MM.1S (cell line): ENCODE results near the gene HAUS7.
A peak's percentile ranks its signal among the peaks of the same experiment; 100 is the strongest.

Experiments used
- DNase-seq: peaks from one replicate; pipeline ENCODE4 v3.0.0-alpha.2; 2015
- H2AFZ ChIP-seq: fragments of 300-600 bp; sonication (generic); 2 replicates; pipeline ENCODE4 v1.6.0; 2016; ENCODE audit warnings: antibody characterized with exemption, low read length
- H3F3A ChIP-seq: fragments of 300-600 bp; sonication (generic); 2 replicates; pipeline ENCODE4 v1.6.1; 2016; ENCODE audit warnings: mild to moderate bottlenecking, antibody characterized with exemption, low read length, moderate library complexity, mixed read lengths; ENCODE audit not compliant: insufficient read depth
- H3K27ac ChIP-seq: fragments of 300-600 bp; sonication (generic); 2 replicates; pipeline ENCODE4 v1.5.1; 2016; ENCODE audit warnings: mild to moderate bottlenecking, low read length
- H3K27me3 ChIP-seq: fragments of 300-600 bp; sonication (generic); replicated peaks from 2 replicates; pipeline ENCODE4 v1.6.0; 2016; ENCODE audit warnings: low read length; ENCODE audit not compliant: insufficient read depth
- H3K36me3 ChIP-seq: fragments of 300-600 bp; sonication (generic); replicated peaks from 2 replicates; pipeline ENCODE4 v1.6.1; 2016; ENCODE audit warnings: mild to moderate bottlenecking, low read length, mixed read lengths; ENCODE audit not compliant: insufficient read depth
- H3K4me1 ChIP-seq: fragments of 300-600 bp; sonication (generic); 2 replicates; pipeline ENCODE4 v1.6.1; 2016; ENCODE audit warnings: low read length, mixed read lengths
- H3K4me2 ChIP-seq: fragments of 300-600 bp; sonication (generic); 2 replicates; pipeline ENCODE4 v1.6.0; 2016; ENCODE audit warnings: low read depth, low read length
- H3K4me3 ChIP-seq: fragments of 300-600 bp; sonication (generic); 2 replicates; pipeline ENCODE4 v1.5.1; 2016; ENCODE audit warnings: low read length, mixed read lengths
- H3K79me2 ChIP-seq: fragments of 300-600 bp; sonication (generic); 2 replicates; pipeline ENCODE4 v1.6.1; 2016; ENCODE audit warnings: mixed run types, low read length, mixed read lengths
- H3K9ac ChIP-seq: fragments of 300-600 bp; sonication (generic); 2 replicates; pipeline ENCODE4 v1.6.1; 2016; ENCODE audit warnings: low read length, mixed read lengths
- H3K9me2 ChIP-seq: fragments of 300-600 bp; sonication (generic); replicated peaks from 2 replicates; pipeline ENCODE4 v1.6.1; 2016; ENCODE audit warnings: mild to moderate bottlenecking, low read length, mixed read lengths; ENCODE audit not compliant: insufficient read depth
- H3K9me3 ChIP-seq: fragments of 300-600 bp; sonication (generic); replicated peaks from 2 replicates; pipeline ENCODE4 v1.6.1; 2016; ENCODE audit warnings: mild to moderate bottlenecking, low read length, mixed read lengths; ENCODE audit not compliant: insufficient read depth
- H4K20me1 ChIP-seq: fragments of 300-600 bp; sonication (generic); 2 replicates; pipeline ENCODE4 v1.6.1; 2016; ENCODE audit warnings: mild to moderate bottlenecking, low read length, moderate library complexity, mixed read lengths; ENCODE audit not compliant: insufficient read depth
- CTCF ChIP-seq: fragments of 300-600 bp; sonication (generic); IDR thresholded peaks from 2 replicates; pipeline ENCODE4 v1.5.1; 2016; ENCODE audit warnings: antibody characterized with exemption, low read length, mixed read lengths
- EZH2 ChIP-seq: fragments of 300-600 bp; sonication (generic); optimal IDR thresholded peaks from 2 replicates; pipeline ENCODE3; 2017; ENCODE audit warnings: low read depth, mild to moderate bottlenecking, antibody characterized with exemption, low read length, mixed read lengths
- EZH2phosphoT487 ChIP-seq: fragments of 300-600 bp; sonication (generic); IDR thresholded peaks from 2 replicates; pipeline ENCODE4 v1.6.1; 2018; ENCODE audit warnings: antibody characterized with exemption, low read length

The HAUS7 gene

GRCh38 chrX:153440556-153441135 is 29.7 kb downstream of the HAUS7 start:
- no peak overlapping the region for H3K9ac ChIP-seq
- H3K4me1 ChIP-seq, result no peaks in the 10 kb centered on the region

GRCh38 chrX:153439977-153440376 is 30.4 kb downstream of the HAUS7 start:
- H3K36me3 ChIP-seq, result no peaks in the 10 kb centered on the region
- no peak overlapping the region for H2AFZ ChIP-seq
- H3K4me2 ChIP-seq, result no peak overlapping the region
- no peaks in the 10 kb centered on the region for H3F3A ChIP-seq
- no peaks in the 10 kb centered on the region for H3K9me2 ChIP-seq
- no peaks in the 10 kb centered on the region for H3K79me2 ChIP-seq
- H3K9ac ChIP-seq, result no peak overlapping the region
- no peak for DNase-seq
- H3K9me3 ChIP-seq, result no peaks in the 10 kb centered on the region
- no peak overlapping the region for H3K27ac ChIP-seq
- TF ChIP-seq EZH2 (no peak), EZH2phosphoT487 (no peak)
- no peaks in the 10 kb centered on the region for H4K20me1 ChIP-seq
- H3K27me3 ChIP-seq, result no peaks in the 10 kb centered on the region
- H3K4me3 ChIP-seq, result no peak overlapping the region
- no peaks in the 10 kb centered on the region for H3K4me1 ChIP-seq

More at GRCh38 chrX:153440556-153441135, 29.7 kb downstream of the HAUS7 start:
- Histone ChIP-seq H3K4me2 (no peak overlapping the region), H3K36me3 (no peaks in the 10 kb centered on the region), H3F3A (no peaks in the 10 kb centered on the region), H3K9me3 (no peaks in the 10 kb centered on the region), H3K9me2 (no peaks in the 10 kb centered on the region), H3K27me3 (no peaks in the 10 kb centered on the region), H2AFZ (no peak overlapping the region), H4K20me1 (no peaks in the 10 kb centered on the region), H3K79me2 (no peaks in the 10 kb centered on the region), H3K4me3 (no peak overlapping the region), H3K27ac (no peak overlapping the region)
- TF ChIP-seq EZH2phosphoT487, result no peak
- TF ChIP-seq CTCF, result no peak
- TF ChIP-seq EZH2, result no peak
- no peak for DNase-seq

- Histone ChIP-seq H3K4me3 (no peak overlapping the region), H3K9ac (no peak overlapping the region), H3K27ac (no peak overlapping the region), H3K36me3 (no peaks in the 10 kb centered on the region), H3K9me3 (no peaks in the 10 kb centered on the region), H3F3A (no peaks in the 10 kb centered on the region), H4K20me1 (no peaks in the 10 kb centered on the region), H3K27me3 (no peaks in the 10 kb centered on the region), H3K79me2 (no peaks in the 10 kb centered on the region), H3K4me2 (no peak overlapping the region), H3K4me1 (no peaks in the 10 kb centered on the region), H3K9me2 (no peaks in the 10 kb centered on the region), H2AFZ (no peak overlapping the region)
- TF ChIP-seq EZH2, result no peak
- peak; percentile 26 for TF ChIP-seq CTCF
- TF ChIP-seq EZH2phosphoT487, result no peak
- no peak for DNase-seq
These were observed 31.8 kb downstream of the HAUS7 start for GRCh38 chrX:153438532-153438931.

GRCh38 chrX:153435845-153436244 is 34.5 kb downstream of the HAUS7 start:
- H3K4me3 ChIP-seq, result no peak overlapping the region
- no peaks in the 10 kb centered on the region for H3K9me2 ChIP-seq
- no peak for TF ChIP-seq CTCF
- no peak overlapping the region for H3K4me2 ChIP-seq
- H3K27me3 ChIP-seq, result no peaks in the 10 kb centered on the region
- no peaks in the 10 kb centered on the region for H3K9me3 ChIP-seq
- H2AFZ ChIP-seq, result no peak overlapping the region
- H3K4me1 ChIP-seq, result no peaks in the 10 kb centered on the region
- no peaks in the 10 kb centered on the region for H3F3A ChIP-seq
- no peaks in the 10 kb centered on the region for H3K79me2 ChIP-seq
- H3K36me3 ChIP-seq, result no peaks in the 10 kb centered on the region
- no peak overlapping the region for H3K9ac ChIP-seq
- no peak overlapping the region for H3K27ac ChIP-seq
- DNase-seq, result no peak
- H4K20me1 ChIP-seq, result no peaks in the 10 kb centered on the region
